ENCODE measurements around the gene EIF4H. TPM values are rescaled to one million over a fixed set of nuclear protein-coding genes. Genes with fewer than 3 reads are reported as not detected.

The EIF4H gene
- total and polyA plus RNA-seq, 2 donors (not counting 3 experiments of a cell fraction or from before 2014, with no cell fraction given) = 406 to 415 TPM

DNA sequence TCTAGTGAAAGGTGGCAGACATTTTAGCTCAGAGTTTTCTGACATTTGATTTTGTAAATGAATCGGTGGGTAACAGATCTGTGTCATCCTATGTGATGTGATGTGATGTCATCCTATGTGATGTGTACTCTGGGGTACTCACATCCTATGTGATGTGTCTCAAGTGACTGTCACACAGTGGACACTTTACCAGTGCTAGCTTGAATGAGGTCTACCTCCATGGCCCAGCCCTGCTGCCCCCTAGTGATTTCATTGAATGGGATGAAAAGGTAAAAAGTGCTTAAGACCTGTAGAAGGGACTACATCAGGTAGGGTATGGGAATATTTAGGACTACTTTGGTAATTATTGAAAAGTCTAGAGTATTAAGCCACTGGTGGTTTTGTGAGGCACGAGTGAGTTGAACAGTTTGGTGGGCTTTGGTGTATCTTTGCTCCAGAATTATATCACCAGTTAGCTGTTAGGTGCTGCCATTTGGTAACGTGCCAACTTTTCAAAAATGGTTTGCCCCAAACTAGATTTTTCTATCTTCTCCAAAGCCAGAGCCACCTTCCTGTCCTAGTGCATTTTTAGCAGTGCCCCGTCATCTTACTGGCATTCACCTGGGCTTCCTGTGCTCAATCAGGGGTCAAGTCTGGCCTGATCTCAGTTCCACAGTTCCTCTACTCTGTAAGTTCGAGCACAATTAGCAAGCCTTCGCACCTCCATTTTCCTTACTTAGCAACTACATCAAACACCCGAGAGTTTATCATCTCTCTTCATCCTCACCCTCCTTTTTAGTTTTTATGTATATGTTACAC lies 9.7 kb downstream of the EIF4H start:
- H3K9ac ChIP-seq (replicated peaks; ENCODE audit: extremely low read depth, insufficient read depth, low read length) = no peak overlapping the region
- DNase-seq (ENCODE audit: low read depth, low spot score) = peak; percentile 36
- H2AFZ ChIP-seq (ENCODE audit: low read depth, low read length) = no peak overlapping the region
- H3K9me3 ChIP-seq (replicated peaks; ENCODE audit: control insufficient read depth, insufficient read depth, low read length) = no peaks in the 10 kb centered on the region
- H3K4me3 ChIP-seq (replicated peaks in 1 of 3; ENCODE audit: insufficient read depth in 1 of 3, low read depth in 1 of 3, low read length in 3 of 3) = peak overlapping the region in 1 of 3 experiments; percentile 26
- H3K36me3 ChIP-seq (ENCODE audit: control insufficient read depth in 2 of 2, extremely low read depth in 1 of 2, insufficient read depth in 2 of 2, low read length in 2 of 2) = peaks cover 8 to 20% of the 10 kb centered on the region in 2 experiments
- FAIRE-seq = peak; percentile 91
- H3K27me3 ChIP-seq (ENCODE audit: control insufficient read depth in 2 of 2, insufficient read depth in 2 of 2, low read length in 2 of 2) = no peaks in the 10 kb centered on the region
- H3K79me2 ChIP-seq (ENCODE audit: control insufficient read depth, insufficient read depth, low read length) = peaks cover 100% of the 10 kb centered on the region
- intact Hi-C loops (cut with micrococcal nuclease) (no loop called here), dilution Hi-C loops (cut with MboI; ENCODE audit: extremely low pct_ligation_motif_present, low sequenced_read_pairs) (no loop called here)
- peaks cover 51% of the 10 kb centered on the region for H3K4me1 ChIP-seq (ENCODE audit: control insufficient read depth, extremely low read depth, insufficient read depth, low read length)
- H3K9me1 ChIP-seq (replicated peaks; ENCODE audit: control insufficient read depth, extremely low read depth, insufficient read depth, low read length) = no peaks in the 10 kb centered on the region
- TF ChIP-seq GATA2 (IDR thresholded peaks at IDR 0.05; ENCODE audit: insufficient read depth, insufficient read length, low read depth, low read length) (no peak), POLR2AphosphoS5 (IDR thresholded peaks at IDR 0.05; ENCODE audit: insufficient read depth, low read depth, low read length) (peak; percentile 29), EZH2 (IDR thresholded peaks at IDR 0.05; ENCODE audit: borderline replicate concordance, low read depth, low read length, severe bottlenecking) (no peak), JUN (IDR thresholded peaks at IDR 0.05; ENCODE audit: borderline replicate concordance, insufficient read depth, insufficient read length, low read depth) (peak; percentile 36)
- TF ChIP-seq, protein P1, sequence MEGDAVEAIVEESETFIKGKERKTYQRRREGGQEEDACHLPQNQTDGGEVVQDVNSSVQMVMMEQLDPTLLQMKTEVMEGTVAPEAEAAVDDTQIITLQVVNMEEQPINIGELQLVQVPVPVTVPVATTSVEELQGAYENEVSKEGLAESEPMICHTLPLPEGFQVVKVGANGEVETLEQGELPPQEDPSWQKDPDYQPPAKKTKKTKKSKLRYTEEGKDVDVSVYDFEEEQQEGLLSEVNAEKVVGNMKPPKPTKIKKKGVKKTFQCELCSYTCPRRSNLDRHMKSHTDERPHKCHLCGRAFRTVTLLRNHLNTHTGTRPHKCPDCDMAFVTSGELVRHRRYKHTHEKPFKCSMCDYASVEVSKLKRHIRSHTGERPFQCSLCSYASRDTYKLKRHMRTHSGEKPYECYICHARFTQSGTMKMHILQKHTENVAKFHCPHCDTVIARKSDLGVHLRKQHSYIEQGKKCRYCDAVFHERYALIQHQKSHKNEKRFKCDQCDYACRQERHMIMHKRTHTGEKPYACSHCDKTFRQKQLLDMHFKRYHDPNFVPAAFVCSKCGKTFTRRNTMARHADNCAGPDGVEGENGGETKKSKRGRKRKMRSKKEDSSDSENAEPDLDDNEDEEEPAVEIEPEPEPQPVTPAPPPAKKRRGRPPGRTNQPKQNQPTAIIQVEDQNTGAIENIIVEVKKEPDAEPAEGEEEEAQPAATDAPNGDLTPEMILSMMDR (IDR thresholded peaks at IDR 0.05; ENCODE audit: extremely low read depth in 1 of 2, insufficient read depth in 1 of 2, low read depth in 1 of 2, low read length in 2 of 2) = peak; percentile 3 to 24
- peak overlapping the region; percentile 13 for H3K27ac ChIP-seq (ENCODE audit: insufficient read depth, low read depth, low read length)
- BruUV-seq (replicated peaks) = no TSS peak
- peak overlapping the region; percentile 85 for H3K4me2 ChIP-seq (ENCODE audit: insufficient read depth, low read length)
- peaks cover 13% of the 10 kb centered on the region for H4K20me1 ChIP-seq (replicated peaks; ENCODE audit: control insufficient read depth, extremely low read depth, insufficient read depth, low read length)
- POLR2A ChIA-PET = no interaction called here
- CTCF ChIA-PET = interaction anchor here (0.6 to 1.9 kb wide), 10 partner anchors 9 to 217 kb away, joined by 3 to 14 read pairs (median 6); partner anchors contain the start of gene EIF4H
